ENCODE results near the gene CTNND2. TPM values are rescaled to one million over a fixed set of nuclear protein-coding genes. Genes with fewer than 3 reads are reported as not detected.

The CTNND2 gene
- total and polyA plus RNA-seq, 4 donors = 0.05 to 0.50 (median 0.27) TPM

DNA sequence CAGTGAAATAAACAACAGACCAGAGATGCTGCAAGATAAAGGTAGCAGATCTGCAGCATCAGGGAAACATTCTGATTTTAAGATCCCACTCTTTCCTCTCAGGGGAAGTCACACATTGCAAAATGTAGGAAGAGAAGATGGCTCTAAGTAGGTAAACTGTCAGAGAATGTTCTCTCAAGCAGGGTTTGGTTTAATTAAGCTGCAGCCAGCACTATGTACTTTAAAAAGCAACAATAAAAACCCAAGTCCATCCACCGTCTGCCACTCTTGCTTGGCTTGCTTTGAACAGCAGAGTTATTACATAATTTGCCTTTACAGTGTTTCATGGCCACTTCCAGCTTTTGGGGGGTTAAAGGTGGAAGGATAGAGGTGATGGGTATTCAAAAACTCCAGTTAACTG is 800.0 kb downstream of the CTNND2 start:
- no peak for TF ChIP-seq YY1 (IDR thresholded peaks at IDR 0.05)
- TF ChIP-seq NR2F2 (IDR thresholded peaks at IDR 0.05) = no peak
- no peak for TF ChIP-seq ZBTB33 (IDR thresholded peaks at IDR 0.05)
- no peak for TF ChIP-seq RAD21 (IDR thresholded peaks at IDR 0.05)
- TF ChIP-seq EGR1 (IDR thresholded peaks at IDR 0.05; ENCODE audit: low read depth in 2 of 2) = no peak
- no peak for TF ChIP-seq JUND (IDR thresholded peaks at IDR 0.05)
- no peak for TF ChIP-seq HNF4G (IDR thresholded peaks at IDR 0.05)
- TF ChIP-seq SP1 (IDR thresholded peaks at IDR 0.05) = no peak
- TF ChIP-seq, protein P1, sequence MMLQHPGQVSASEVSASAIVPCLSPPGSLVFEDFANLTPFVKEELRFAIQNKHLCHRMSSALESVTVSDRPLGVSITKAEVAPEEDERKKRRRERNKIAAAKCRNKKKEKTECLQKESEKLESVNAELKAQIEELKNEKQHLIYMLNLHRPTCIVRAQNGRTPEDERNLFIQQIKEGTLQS (IDR thresholded peaks at IDR 0.05) = no peak
- WGBS = 75% methylated on average over 1 of the region's 1 CpG
- DNase-seq (ENCODE audit: low spot score) = no peak

DNA sequence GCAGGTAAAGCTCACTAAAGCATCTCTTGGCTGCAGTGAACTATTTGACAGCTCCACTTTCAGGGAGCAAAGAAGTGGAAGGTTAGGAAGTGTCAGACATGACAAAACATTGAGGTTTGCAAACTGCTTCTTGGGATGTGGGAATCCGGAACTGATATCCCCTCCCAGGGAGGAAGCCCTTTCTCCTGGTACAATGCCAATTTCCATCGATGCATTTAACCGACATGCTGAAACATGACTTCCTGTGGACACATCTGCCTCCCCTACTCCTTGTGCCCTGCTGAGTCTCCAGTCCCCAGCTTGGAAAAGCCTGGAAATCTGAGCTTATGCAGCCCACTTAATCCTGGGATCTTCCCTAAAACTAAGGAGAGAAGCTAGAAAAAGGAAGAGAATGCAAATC is 820.1 kb downstream of the CTNND2 start:
- H3K9ac ChIP-seq (ENCODE audit: low read depth in 1 of 2, low read length in 2 of 2) = no peak overlapping the region
- TF ChIP-seq, protein P2, sequence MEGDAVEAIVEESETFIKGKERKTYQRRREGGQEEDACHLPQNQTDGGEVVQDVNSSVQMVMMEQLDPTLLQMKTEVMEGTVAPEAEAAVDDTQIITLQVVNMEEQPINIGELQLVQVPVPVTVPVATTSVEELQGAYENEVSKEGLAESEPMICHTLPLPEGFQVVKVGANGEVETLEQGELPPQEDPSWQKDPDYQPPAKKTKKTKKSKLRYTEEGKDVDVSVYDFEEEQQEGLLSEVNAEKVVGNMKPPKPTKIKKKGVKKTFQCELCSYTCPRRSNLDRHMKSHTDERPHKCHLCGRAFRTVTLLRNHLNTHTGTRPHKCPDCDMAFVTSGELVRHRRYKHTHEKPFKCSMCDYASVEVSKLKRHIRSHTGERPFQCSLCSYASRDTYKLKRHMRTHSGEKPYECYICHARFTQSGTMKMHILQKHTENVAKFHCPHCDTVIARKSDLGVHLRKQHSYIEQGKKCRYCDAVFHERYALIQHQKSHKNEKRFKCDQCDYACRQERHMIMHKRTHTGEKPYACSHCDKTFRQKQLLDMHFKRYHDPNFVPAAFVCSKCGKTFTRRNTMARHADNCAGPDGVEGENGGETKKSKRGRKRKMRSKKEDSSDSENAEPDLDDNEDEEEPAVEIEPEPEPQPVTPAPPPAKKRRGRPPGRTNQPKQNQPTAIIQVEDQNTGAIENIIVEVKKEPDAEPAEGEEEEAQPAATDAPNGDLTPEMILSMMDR (IDR thresholded peaks at IDR 0.05; ENCODE audit: low read depth, low read length, missing input control) = no peak
- TF ChIP-seq HNF4A (conservative IDR thresholded peaks at IDR 0.05) (no peak), SP1 (IDR thresholded peaks at IDR 0.05) (no peak), RXRA (IDR thresholded peaks at IDR 0.05) (no peak), RAD21 (IDR thresholded peaks at IDR 0.05) (no peak), TAF1 (conservative IDR thresholded peaks at IDR 0.05) (no peak), YY1 (IDR thresholded peaks at IDR 0.05) (no peak), EGR1 (IDR thresholded peaks at IDR 0.05; ENCODE audit: low read depth in 2 of 2) (no peak), GABPA (IDR thresholded peaks at IDR 0.05 in 1 of 2, conservative IDR thresholded peaks at IDR 0.05 in 1 of 2) (no peak), NR2F2 (IDR thresholded peaks at IDR 0.05) (no peak)
- TF ChIP-seq, protein P3, sequence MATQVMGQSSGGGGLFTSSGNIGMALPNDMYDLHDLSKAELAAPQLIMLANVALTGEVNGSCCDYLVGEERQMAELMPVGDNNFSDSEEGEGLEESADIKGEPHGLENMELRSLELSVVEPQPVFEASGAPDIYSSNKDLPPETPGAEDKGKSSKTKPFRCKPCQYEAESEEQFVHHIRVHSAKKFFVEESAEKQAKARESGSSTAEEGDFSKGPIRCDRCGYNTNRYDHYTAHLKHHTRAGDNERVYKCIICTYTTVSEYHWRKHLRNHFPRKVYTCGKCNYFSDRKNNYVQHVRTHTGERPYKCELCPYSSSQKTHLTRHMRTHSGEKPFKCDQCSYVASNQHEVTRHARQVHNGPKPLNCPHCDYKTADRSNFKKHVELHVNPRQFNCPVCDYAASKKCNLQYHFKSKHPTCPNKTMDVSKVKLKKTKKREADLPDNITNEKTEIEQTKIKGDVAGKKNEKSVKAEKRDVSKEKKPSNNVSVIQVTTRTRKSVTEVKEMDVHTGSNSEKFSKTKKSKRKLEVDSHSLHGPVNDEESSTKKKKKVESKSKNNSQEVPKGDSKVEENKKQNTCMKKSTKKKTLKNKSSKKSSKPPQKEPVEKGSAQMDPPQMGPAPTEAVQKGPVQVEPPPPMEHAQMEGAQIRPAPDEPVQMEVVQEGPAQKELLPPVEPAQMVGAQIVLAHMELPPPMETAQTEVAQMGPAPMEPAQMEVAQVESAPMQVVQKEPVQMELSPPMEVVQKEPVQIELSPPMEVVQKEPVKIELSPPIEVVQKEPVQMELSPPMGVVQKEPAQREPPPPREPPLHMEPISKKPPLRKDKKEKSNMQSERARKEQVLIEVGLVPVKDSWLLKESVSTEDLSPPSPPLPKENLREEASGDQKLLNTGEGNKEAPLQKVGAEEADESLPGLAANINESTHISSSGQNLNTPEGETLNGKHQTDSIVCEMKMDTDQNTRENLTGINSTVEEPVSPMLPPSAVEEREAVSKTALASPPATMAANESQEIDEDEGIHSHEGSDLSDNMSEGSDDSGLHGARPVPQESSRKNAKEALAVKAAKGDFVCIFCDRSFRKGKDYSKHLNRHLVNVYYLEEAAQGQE (IDR thresholded peaks at IDR 0.05) = no peak
- H3K27me3 ChIP-seq (ENCODE audit: control insufficient read depth in 4 of 4, insufficient read depth in 4 of 4, low read length in 3 of 4) = no peaks in the 10 kb centered on the region
- WGBS = 61% methylated on average over 3 of the region's 3 CpGs
- DNase-seq (ENCODE audit: low spot score) = no peak
- H3K27ac ChIP-seq (ENCODE audit: low read depth in 1 of 2, low read length in 2 of 2) = no peak overlapping the region
- no peak overlapping the region for H3K4me3 ChIP-seq (ENCODE audit: low read depth in 1 of 3, low read length in 3 of 3)
- H3K4me1 ChIP-seq (ENCODE audit: control insufficient read depth in 4 of 4, insufficient read depth in 4 of 4, low read length in 3 of 4) = no peaks in the 10 kb centered on the region
- H3K36me3 ChIP-seq (ENCODE audit: control insufficient read depth in 4 of 4, insufficient read depth in 3 of 4, low read depth in 1 of 4, low read length in 3 of 4) = no peaks in the 10 kb centered on the region
- peaks cover 0 to 3% (median 0%) of the 10 kb centered on the region in 4 donors for H3K9me3 ChIP-seq (ENCODE audit: control insufficient read depth in 4 of 4, low read length in 3 of 4)

More for the DNA sequence above, 800.0 kb downstream of the CTNND2 start:
- Histone ChIP-seq H3K4me1 (ENCODE audit: control insufficient read depth in 4 of 4, insufficient read depth in 4 of 4, low read length in 3 of 4) (no peaks in the 10 kb centered on the region), H3K27ac (ENCODE audit: low read depth in 1 of 2, low read length in 2 of 2) (no peak overlapping the region), H3K4me3 (ENCODE audit: low read depth in 1 of 3, low read length in 3 of 3) (no peak overlapping the region), H3K9me3 (ENCODE audit: control insufficient read depth in 4 of 4, low read length in 3 of 4) (no peaks in the 10 kb centered on the region), H3K9ac (ENCODE audit: low read depth in 1 of 2, low read length in 2 of 2) (no peak overlapping the region), H3K27me3 (ENCODE audit: control insufficient read depth in 4 of 4, insufficient read depth in 4 of 4, low read length in 3 of 4) (no peaks in the 10 kb centered on the region), H3K36me3 (ENCODE audit: control insufficient read depth in 4 of 4, insufficient read depth in 3 of 4, low read depth in 1 of 4, low read length in 3 of 4) (no peaks in the 10 kb centered on the region)
